ES-I3 (cell line): ENCODE results near the gene LRFN4.

Experiments used
- H3K36me3 ChIP-seq: 2 replicates; pipeline ENCODE4 v1.6.1; 2013; ENCODE audit warnings: mild to moderate bottlenecking, low read length, control low read depth, moderate library complexity; ENCODE audit not compliant: insufficient read depth
- H3K4me1 ChIP-seq: 2 replicates; pipeline ENCODE4 v1.6.1; 2013; ENCODE audit warnings: mild to moderate bottlenecking, control low read depth, low read length; ENCODE audit not compliant: insufficient read depth
- H3K9ac ChIP-seq: 2 replicates; pipeline ENCODE4 v1.6.1; 2013; ENCODE audit warnings: low read depth, mild to moderate bottlenecking, low read length, moderate library complexity
- H3K9me3 ChIP-seq: 2 replicates; pipeline ENCODE4 v1.6.1; 2013; ENCODE audit warnings: mild to moderate bottlenecking, low read length, moderate library complexity; ENCODE audit not compliant: control insufficient read depth, insufficient read depth

Gene LRFN4

GRCh38 chr11:66880496-66881450 lies 23.9 kb downstream of the LRFN4 start:
- peaks cover 23% of the 10 kb centered on the region for H3K4me1 ChIP-seq

GRCh38 chr11:66881451-66881835 lies 24.6 kb downstream of the LRFN4 start:
- Histone ChIP-seq H3K9me3 (no peaks in the 10 kb centered on the region), H3K9ac (no peak overlapping the region), H3K36me3 (no peaks in the 10 kb centered on the region), H3K4me1 (peaks cover 27% of the 10 kb centered on the region)

More at GRCh38 chr11:66880496-66881450, 23.9 kb downstream of the LRFN4 start:
- H3K9ac ChIP-seq = no peak overlapping the region
- no peaks in the 10 kb centered on the region for H3K36me3 ChIP-seq
- no peaks in the 10 kb centered on the region for H3K9me3 ChIP-seq

- H3K4me1 ChIP-seq = peaks cover 32% of the 10 kb centered on the region
- H3K9me3 ChIP-seq = no peaks in the 10 kb centered on the region
- no peak overlapping the region for H3K9ac ChIP-seq
- H3K36me3 ChIP-seq = no peaks in the 10 kb centered on the region
Measured at GRCh38 chr11:66881927-66882452, 25.1 kb downstream of the LRFN4 start.

- Histone ChIP-seq H3K9ac (no peak overlapping the region), H3K4me1 (peaks cover 32% of the 10 kb centered on the region), H3K9me3 (no peaks in the 10 kb centered on the region), H3K36me3 (no peaks in the 10 kb centered on the region)
Measured at GRCh38 chr11:66882561-66883015, 25.7 kb downstream of the LRFN4 start.

GRCh38 chr11:66883016-66883965 lies 26.4 kb downstream of the LRFN4 start:
- Histone ChIP-seq H3K9me3 (no peaks in the 10 kb centered on the region), H3K36me3 (no peaks in the 10 kb centered on the region), H3K9ac (no peak overlapping the region), H3K4me1 (peaks cover 32% of the 10 kb centered on the region)

- peaks cover 32% of the 10 kb centered on the region for H3K4me1 ChIP-seq
- H3K9me3 ChIP-seq = no peaks in the 10 kb centered on the region
- no peaks in the 10 kb centered on the region for H3K36me3 ChIP-seq
- no peak overlapping the region for H3K9ac ChIP-seq
Measured at GRCh38 chr11:66884443-66884842, 27.6 kb downstream of the LRFN4 start.

GRCh38 chr11:66885469-66885868 lies 28.6 kb downstream of the LRFN4 start:
- H3K9ac ChIP-seq = no peak overlapping the region
- H3K4me1 ChIP-seq = peaks cover 29% of the 10 kb centered on the region
- no peaks in the 10 kb centered on the region for H3K36me3 ChIP-seq
- H3K9me3 ChIP-seq = no peaks in the 10 kb centered on the region

GRCh38 chr11:66885950-66886440 lies 29.1 kb downstream of the LRFN4 start:
- Histone ChIP-seq H3K9ac (no peak overlapping the region), H3K36me3 (no peaks in the 10 kb centered on the region), H3K4me1 (peaks cover 23% of the 10 kb centered on the region), H3K9me3 (no peaks in the 10 kb centered on the region)

GRCh38 chr11:66886671-66887221 lies 29.9 kb downstream of the LRFN4 start:
- Histone ChIP-seq H3K9me3 (no peaks in the 10 kb centered on the region), H3K9ac (no peak overlapping the region), H3K36me3 (no peaks in the 10 kb centered on the region), H3K4me1 (peaks cover 22% of the 10 kb centered on the region)

GRCh38 chr11:66887526-66887925 lies 30.7 kb downstream of the LRFN4 start:
- Histone ChIP-seq H3K36me3 (no peaks in the 10 kb centered on the region), H3K4me1 (peaks cover 23% of the 10 kb centered on the region), H3K9ac (no peak overlapping the region), H3K9me3 (no peaks in the 10 kb centered on the region)

GRCh38 chr11:66888282-66888681 lies 31.4 kb downstream of the LRFN4 start:
- no peaks in the 10 kb centered on the region for H3K36me3 ChIP-seq
- no peak overlapping the region for H3K9ac ChIP-seq
- H3K4me1 ChIP-seq = peaks cover 26% of the 10 kb centered on the region
- H3K9me3 ChIP-seq = no peaks in the 10 kb centered on the region

GRCh38 chr11:66889960-66890359 lies 33.1 kb downstream of the LRFN4 start:
- Histone ChIP-seq H3K36me3 (no peaks in the 10 kb centered on the region), H3K9me3 (no peaks in the 10 kb centered on the region), H3K4me1 (peaks cover 27% of the 10 kb centered on the region), H3K9ac (no peak overlapping the region)

GRCh38 chr11:66891851-66892660 lies 35.2 kb downstream of the LRFN4 start:
- Histone ChIP-seq H3K9me3 (no peaks in the 10 kb centered on the region), H3K4me1 (peaks cover 14% of the 10 kb centered on the region), H3K36me3 (no peaks in the 10 kb centered on the region), H3K9ac (no peak overlapping the region)
